GM19468 (cell line): ENCODE data around the gene CALN1.
"Not testable (repeated sequence)": the region's sequence is repeated elsewhere in the genome, so short reads cannot be mapped to it uniquely, and the experiment has no call there.

ENCODE experiments used
- ATAC-seq: cut with Tn5 transposase; IDR thresholded peaks from one replicate; pipeline ENCODE4 v1.9.1; 2021; ENCODE audit warnings: mild to moderate bottlenecking, moderate library complexity, moderate number of reproducible peaks; ENCODE audit not compliant: unreplicated experiment; ENCODE audit errors: extremely low read depth

Gene CALN1

GRCh38 chr7:72412121-72412618 lies at the start of gene CALN1:
Gene CALN1, minus strand, starts transcription at chr7:72412338.
- ATAC-seq: not testable (repeated sequence)

GRCh38 chr7:72453471-72453870 lies 41.3 kb upstream of the CALN1 start:
- ATAC-seq: no peak

DNA sequence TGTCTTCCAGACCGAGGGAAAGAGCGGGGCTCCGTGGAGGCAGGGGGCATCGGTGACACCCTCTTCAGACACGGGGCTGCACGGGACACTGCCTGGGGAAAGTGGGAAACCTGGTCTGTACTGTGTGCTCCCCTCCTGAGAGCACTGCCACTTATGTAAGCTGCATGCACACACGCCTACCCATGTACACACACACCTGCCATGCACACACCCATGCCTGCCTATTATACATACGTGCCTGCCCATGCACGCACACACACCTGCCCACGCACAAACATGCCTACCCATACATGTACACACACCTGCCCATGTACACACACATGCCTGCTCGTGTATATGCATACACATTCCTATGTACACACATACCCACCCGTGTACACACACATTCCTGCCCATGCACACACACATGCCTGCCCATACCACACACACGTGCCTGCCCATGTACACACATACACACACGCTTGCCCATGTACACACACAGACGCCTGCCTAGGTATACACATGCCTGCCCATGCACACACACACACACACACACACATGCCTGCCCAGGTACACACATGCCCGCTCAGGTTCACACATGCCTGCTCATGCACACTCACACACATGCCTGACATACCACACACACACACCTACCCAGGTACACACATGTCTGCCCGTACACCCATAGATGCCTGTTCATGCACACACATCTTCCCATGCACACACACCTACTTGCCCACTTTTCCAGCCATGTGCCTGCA lies 35.5 kb upstream of the CALN1 start:
- no peak for ATAC-seq

GRCh38 chr7:72446591-72447462 lies 34.7 kb upstream of the CALN1 start:
- ATAC-seq: no peak

DNA sequence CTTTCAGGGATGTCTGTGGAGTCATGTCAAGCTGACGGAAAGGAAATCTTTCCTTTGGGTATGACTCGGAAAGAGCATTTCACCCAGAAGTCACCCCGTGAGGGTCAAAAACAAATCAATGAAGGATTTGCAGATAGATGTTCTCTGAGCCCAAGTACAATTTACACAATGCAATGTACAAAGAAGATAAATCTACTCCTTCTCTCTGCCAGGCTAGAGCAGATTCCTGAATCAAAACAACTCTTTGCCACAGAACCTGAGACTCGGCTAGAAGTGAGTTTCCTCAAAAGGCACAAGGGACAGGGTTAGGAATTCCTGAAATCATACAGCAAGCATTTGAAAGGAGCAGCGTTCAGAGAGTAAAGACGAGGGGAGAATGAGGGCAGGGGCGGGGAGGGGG lies 34.0 kb upstream of the CALN1 start:
- ATAC-seq: no peak

DNA sequence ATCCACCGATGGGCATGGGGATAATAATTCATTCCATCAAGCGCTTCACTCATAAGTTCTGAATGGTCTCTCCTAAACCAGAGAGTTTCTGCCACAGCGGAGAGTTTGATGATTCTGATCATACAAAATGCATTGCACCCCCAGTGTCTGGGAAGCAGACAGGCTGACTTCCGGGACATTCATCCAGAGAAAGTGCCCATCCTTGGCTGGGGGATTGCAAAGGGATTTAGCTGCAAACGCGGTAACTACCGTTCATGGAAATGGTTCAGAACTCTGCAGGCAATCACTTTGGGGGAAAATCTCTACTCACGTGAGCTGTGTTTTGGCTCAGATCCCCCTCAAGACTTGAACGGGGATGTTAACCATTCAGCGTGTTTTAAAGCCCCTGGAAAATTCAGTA lies 33.4 kb upstream of the CALN1 start:
- ATAC-seq: no peak

DNA sequence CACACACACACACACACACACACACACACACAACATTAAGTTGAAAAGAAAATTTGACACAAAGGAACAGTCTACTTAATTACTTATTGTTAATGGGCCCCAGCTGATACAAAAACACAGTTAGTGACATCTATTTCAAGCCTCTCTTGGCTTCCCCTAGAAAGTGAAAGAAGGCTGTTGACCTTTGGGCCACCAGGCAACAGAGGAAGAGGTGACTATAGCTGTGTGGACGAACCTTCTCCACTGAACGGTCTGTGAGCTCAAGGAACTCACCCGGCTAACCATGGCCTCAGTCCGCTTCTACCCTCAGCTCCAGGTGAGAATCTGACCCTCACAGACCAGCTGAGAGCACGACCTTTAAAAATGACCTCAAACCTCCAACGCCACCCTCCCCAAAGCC lies 32.9 kb upstream of the CALN1 start:
- ATAC-seq: no peak

DNA sequence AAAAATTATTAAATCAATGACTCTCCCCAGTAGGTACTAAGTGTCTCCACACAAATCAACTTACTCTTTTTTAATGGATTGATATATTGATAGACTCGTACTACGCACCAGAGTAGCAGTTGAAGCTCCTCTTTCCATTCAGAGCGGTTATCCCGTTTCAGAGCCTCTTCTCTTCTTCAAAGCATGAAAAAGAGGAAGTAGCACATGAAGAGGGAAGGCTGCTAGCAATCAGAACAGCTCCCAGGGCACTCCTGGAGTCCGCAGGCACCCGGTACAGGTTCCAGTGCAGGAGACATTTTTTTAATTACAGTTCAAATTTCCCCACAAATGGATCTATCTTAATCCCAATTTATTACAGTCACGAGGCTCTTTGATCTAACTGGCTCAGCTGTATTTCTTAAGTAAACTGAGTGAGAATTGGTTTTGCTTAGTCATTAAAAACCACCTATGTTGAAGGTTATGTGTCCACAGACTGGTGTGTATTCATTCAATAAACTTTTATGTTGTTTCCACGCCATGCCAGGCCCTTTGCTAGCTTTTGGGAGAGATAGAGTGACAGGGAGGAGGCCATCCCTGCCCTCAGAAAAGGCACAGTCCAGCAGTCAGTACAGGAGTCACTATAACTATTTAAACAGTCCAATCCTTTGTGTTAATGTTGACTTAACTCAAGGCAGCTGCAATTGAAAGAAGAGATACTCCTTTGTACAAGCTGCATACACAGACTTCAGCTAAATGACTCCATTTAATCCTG lies 32.1 kb upstream of the CALN1 start:
- ATAC-seq: no peak

- ATAC-seq: no peak
Observed at GRCh38 chr7:72441791-72442190, 29.7 kb upstream of the CALN1 start.

GRCh38 chr7:72438491-72438890 lies 26.4 kb upstream of the CALN1 start:
- no peak for ATAC-seq

DNA sequence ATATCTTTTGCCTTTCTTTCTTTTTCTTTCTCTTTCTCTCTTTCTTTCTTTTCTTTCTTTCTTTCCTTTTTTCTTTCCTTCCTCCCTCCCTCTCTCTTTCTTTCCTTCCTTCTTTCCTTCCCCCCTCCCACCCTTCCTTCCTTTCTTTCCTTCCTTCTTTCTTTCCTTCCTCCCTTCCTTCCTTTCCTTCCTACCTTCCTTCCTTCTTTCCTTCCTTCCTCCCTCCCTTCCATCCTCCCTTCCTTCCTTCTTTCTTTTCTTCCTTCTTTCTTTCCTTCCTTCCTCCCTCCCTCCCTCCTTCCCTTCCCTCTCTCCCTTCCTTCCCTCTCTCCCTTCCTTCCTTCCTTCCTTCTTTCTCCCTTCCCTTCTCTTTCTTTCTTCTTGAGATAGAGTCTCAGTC lies 25.5 kb upstream of the CALN1 start:
- ATAC-seq: no peak

- ATAC-seq: no peak
Observed at GRCh38 chr7:72437061-72437585, 25.0 kb upstream of the CALN1 start.

DNA sequence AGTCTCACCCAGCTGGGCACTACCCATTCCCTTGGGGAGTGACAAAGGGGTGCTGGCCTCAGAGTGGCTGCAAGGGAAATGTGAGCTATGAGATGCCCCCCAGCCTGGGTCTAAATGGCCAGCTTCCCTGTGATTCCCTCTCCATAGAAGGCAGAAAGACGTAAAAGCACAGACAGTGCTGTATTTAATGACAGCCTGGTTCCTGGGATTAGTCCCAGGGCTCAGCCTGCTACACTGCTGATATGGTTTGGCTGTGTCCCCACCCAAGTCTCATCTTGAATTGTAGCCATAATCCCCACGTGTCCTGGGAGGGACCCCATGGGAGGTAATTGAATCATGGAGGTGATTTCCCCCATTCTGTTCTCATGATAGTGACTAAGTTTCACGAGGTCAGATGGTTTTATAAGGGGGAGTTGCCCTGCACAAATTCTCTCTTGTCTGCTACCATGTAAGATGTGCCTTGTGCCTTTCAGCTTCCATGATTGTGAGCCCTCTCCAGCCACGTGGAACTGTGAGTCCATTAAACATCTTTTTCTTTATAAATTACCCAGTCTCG lies 23.9 kb upstream of the CALN1 start:
- ATAC-seq: no peak

DNA sequence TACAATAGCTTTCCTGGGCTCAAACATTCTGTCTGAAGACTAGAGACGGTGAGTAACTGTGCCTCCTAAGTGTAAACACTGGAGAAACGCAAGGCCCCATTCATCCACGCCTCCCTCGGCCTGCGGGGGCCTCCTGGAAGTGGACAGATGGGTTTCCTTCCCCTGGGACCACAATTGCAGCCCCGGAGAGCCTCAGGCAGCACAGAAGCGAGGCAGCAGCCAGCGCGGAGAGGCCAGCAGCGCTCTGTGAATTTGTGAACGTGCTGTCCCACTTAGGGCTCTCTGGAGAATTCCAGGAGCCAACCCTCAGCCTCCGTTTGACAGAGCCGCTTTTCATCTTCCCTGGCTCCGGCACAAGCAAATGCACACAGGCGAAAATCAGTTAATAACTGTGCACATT lies 23.2 kb upstream of the CALN1 start:
- ATAC-seq: no peak

GRCh38 chr7:72430531-72430930 lies 18.4 kb upstream of the CALN1 start:
- ATAC-seq: no peak

GRCh38 chr7:72429316-72429715 lies 17.2 kb upstream of the CALN1 start:
- ATAC-seq: no peak

- ATAC-seq: no peak
Observed at GRCh38 chr7:72416846-72417245, 4.7 kb upstream of the CALN1 start.

GRCh38 chr7:72415586-72415985 lies 3.4 kb upstream of the CALN1 start:
- no peak for ATAC-seq

- no peak for ATAC-seq
Observed at GRCh38 chr7:72413886-72414285, 1.7 kb upstream of the CALN1 start.

GRCh38 chr7:72413290-72413689 lies 1.2 kb upstream of the CALN1 start:
- no peak for ATAC-seq
